ENCODE results near the gene MYZAP. TPM values are rescaled to one million over a fixed set of nuclear protein-coding genes. Genes with fewer than 3 reads are reported as not detected.
A peak's percentile ranks its signal among the peaks of the same experiment; 100 is the strongest.

MYZAP gene
- total RNA-seq, 3 donors from 2014 or later, result 12.1 to 23.0 (median 16.7) TPM

- DNase-seq (ENCODE audit: low spot score in 2 of 2), result no peak
- Histone ChIP-seq H3K36me3 (peaks cover 4% of the 10 kb centered on the region), H3K27ac (peak overlapping the region; percentile 16 to 83), H3K27me3 (no peaks in the 10 kb centered on the region), H3K4me3 (no peak overlapping the region), H3K4me1 (peaks cover 0 to 14% of the 10 kb centered on the region in 2 donors), H3K9me3 (no peaks in the 10 kb centered on the region)
- intact Hi-C loops (cut with DNase I; ENCODE audit: low total_unique reads), result no loop called here
- no peak for TF ChIP-seq CTCF (IDR thresholded peaks at IDR 0.05)
- TF ChIP-seq POLR2AphosphoS5 (IDR thresholded peaks at IDR 0.05), result no peak
- TF ChIP-seq POLR2A (IDR thresholded peaks at IDR 0.05), result no peak
Observed at GRCh38 chr15:57548351-57548750, 43.4 kb upstream of the MYZAP start.

DNA sequence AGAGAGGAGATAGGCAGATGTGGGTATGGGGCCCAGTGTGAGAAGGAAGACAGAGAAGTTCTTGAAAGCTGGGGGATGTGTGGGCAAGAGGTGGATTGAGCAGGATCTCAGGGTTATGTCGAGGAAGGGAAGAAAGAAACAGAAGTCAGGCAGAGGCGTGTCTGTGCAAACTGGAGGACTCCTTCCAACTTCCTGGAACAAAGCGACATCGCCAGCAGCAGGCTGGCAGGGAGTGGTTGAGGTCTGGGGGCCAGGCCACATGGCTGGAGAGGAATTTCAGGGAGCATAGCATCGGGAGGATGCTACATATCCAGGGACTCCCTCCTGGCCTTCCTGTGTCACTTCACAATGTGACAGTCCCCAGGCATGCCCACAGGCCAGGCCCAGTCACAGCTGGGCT lies 42.9 kb upstream of the MYZAP start:
- Histone ChIP-seq H3K9me3 (no peaks in the 10 kb centered on the region), H3K27ac (peak overlapping the region; percentile 50 to 83), H3K4me1 (peaks cover 0 to 14% of the 10 kb centered on the region in 2 donors), H3K36me3 (peaks cover 4% of the 10 kb centered on the region), H3K27me3 (no peaks in the 10 kb centered on the region), H3K4me3 (no peak overlapping the region)
- TF ChIP-seq POLR2A (IDR thresholded peaks at IDR 0.05) (no peak), POLR2AphosphoS5 (IDR thresholded peaks at IDR 0.05) (no peak), CTCF (IDR thresholded peaks at IDR 0.05) (no peak)
- no peak for DNase-seq (ENCODE audit: low spot score in 2 of 2)
- intact Hi-C loops (cut with DNase I; ENCODE audit: low total_unique reads), result no loop called here

DNA sequence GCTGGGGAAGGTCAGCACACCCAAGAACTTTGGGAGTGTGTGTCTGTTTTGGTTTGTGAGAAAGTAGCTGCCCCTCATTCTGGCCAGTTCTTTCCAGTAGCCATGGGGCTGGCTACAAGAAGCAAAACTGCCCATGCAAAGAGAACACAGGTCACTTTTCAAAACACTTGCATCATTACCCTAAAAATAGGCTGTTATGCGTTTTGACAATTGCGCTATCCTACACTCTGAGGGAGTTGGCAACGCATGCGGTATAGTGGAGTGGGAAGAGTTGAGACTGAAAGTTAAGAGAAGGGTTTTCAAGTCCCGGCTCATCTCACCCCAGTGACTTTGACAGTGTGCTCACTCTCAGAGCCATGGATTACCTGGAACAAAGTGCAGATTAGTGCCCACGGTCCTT lies 41.8 kb upstream of the MYZAP start:
- H3K27me3 ChIP-seq, result no peaks in the 10 kb centered on the region
- peaks cover 4% of the 10 kb centered on the region for H3K36me3 ChIP-seq
- TF ChIP-seq CTCF (IDR thresholded peaks at IDR 0.05) (no peak), POLR2A (IDR thresholded peaks at IDR 0.05) (no peak), POLR2AphosphoS5 (IDR thresholded peaks at IDR 0.05) (no peak)
- no peak overlapping the region for H3K4me3 ChIP-seq
- peaks cover 0 to 14% of the 10 kb centered on the region in 2 donors for H3K4me1 ChIP-seq
- peak overlapping the region; percentile 50 to 83 for H3K27ac ChIP-seq
- no peak for DNase-seq (ENCODE audit: low spot score in 2 of 2)
- intact Hi-C loops (cut with DNase I; ENCODE audit: low total_unique reads), result no loop called here
- no peaks in the 10 kb centered on the region for H3K9me3 ChIP-seq

- H3K9me3 ChIP-seq, result no peaks in the 10 kb centered on the region
- H3K36me3 ChIP-seq, result peaks cover 4% of the 10 kb centered on the region
- H3K4me1 ChIP-seq, result peaks cover 0 to 14% of the 10 kb centered on the region in 2 donors
- H3K27ac ChIP-seq, result peak overlapping the region; percentile 78 to 83
- DNase-seq (ENCODE audit: low spot score in 2 of 2), result peak; percentile 80 to 84
- intact Hi-C loops (cut with DNase I; ENCODE audit: low total_unique reads), result no loop called here
- no peak overlapping the region for H3K4me3 ChIP-seq
- TF ChIP-seq POLR2AphosphoS5 (IDR thresholded peaks at IDR 0.05) (no peak), POLR2A (IDR thresholded peaks at IDR 0.05) (no peak), CTCF (IDR thresholded peaks at IDR 0.05) (no peak)
- no peaks in the 10 kb centered on the region for H3K27me3 ChIP-seq
Observed at GRCh38 chr15:57550640-57551039, 41.1 kb upstream of the MYZAP start.

GRCh38 chr15:57551715-57552677 lies 39.7 kb upstream of the MYZAP start:
- peak overlapping the region; percentile 83 to 87 for H3K27ac ChIP-seq
- TF ChIP-seq POLR2A (IDR thresholded peaks at IDR 0.05) (no peak), POLR2AphosphoS5 (IDR thresholded peaks at IDR 0.05) (no peak), CTCF (IDR thresholded peaks at IDR 0.05) (no peak)
- peaks cover 4% of the 10 kb centered on the region for H3K36me3 ChIP-seq
- intact Hi-C loops (cut with DNase I; ENCODE audit: low total_unique reads), result no loop called here
- peak in 1 of 2 donors; percentile 76 for DNase-seq (ENCODE audit: low spot score in 2 of 2)
- no peak overlapping the region for H3K4me3 ChIP-seq
- H3K9me3 ChIP-seq, result no peaks in the 10 kb centered on the region
- peaks cover 0 to 14% of the 10 kb centered on the region in 2 donors for H3K4me1 ChIP-seq
- H3K27me3 ChIP-seq, result no peaks in the 10 kb centered on the region
